GM20000 (cell line): ENCODE results near the gene GFOD1.

Experiments used
- DNase-seq: peaks from one replicate; pipeline ENCODE4 v3.0.0; 2012; ENCODE audit warnings: low spot score
- CTCF ChIP-seq: IDR thresholded peaks from 2 replicates; pipeline ENCODE4 v1.5.1; 2012; ENCODE audit warnings: mild to moderate bottlenecking, control low read depth; ENCODE audit errors: extremely low read depth, missing control alignments

Gene GFOD1

GRCh38 chr6:13372688-13373487 lies 114.5 kb downstream of the GFOD1 start:
- TF ChIP-seq CTCF: no peak
- no peak for DNase-seq

- TF ChIP-seq CTCF: no peak
- no peak for DNase-seq
Measured at GRCh38 chr6:13372076-13372475, 115.3 kb downstream of the GFOD1 start.

GRCh38 chr6:13371421-13372072 lies 115.9 kb downstream of the GFOD1 start:
- no peak for DNase-seq
- TF ChIP-seq CTCF: no peak

GRCh38 chr6:13370623-13371022 lies 116.8 kb downstream of the GFOD1 start:
- TF ChIP-seq CTCF: no peak
- no peak for DNase-seq

- no peak for TF ChIP-seq CTCF
- no peak for DNase-seq
Measured at GRCh38 chr6:13369591-13369990, 117.8 kb downstream of the GFOD1 start.

GRCh38 chr6:13368731-13369115 lies 118.7 kb downstream of the GFOD1 start:
- no peak for DNase-seq
- TF ChIP-seq CTCF: no peak

- DNase-seq: no peak
- TF ChIP-seq CTCF: no peak
Measured at GRCh38 chr6:13368079-13368730, 119.2 kb downstream of the GFOD1 start.
